ENCODE results near the gene SH3PXD2A. TPM values are rescaled to one million over a fixed set of nuclear protein-coding genes. Genes with fewer than 3 reads are reported as not detected.

Gene SH3PXD2A
- total and polyA plus RNA-seq, 9 of the 15 experiments (the other 6 are each of a cell fraction or from before 2014, with no cell fraction given) = 0.41 to 9.3 (median 2.5) TPM

DNA sequence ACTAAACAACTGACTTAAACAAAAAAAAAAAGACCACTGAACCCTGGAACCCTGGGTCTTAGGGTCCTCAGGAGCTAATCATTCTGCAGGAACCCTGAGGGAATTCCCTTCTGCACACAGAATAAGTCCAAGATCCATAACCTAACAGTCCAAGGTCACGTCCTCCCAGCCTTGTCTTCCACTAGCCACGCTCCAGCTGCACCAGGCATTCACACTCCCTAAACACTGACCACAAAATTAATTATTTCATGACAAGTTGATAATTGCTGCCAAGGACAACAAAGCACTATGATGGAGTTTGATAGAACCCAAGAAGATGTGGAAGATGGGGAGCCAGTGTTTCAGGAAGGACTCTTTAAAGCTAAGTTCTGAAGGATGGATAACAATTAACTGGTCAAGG, 130.6 kb downstream of the SH3PXD2A start:
- Histone ChIP-seq H3K9me1 (ENCODE audit: control insufficient read depth, insufficient read depth, low read length) (no peaks in the 10 kb centered on the region), H4K20me1 (replicated peaks; ENCODE audit: control insufficient read depth, insufficient read depth, low read length) (no peaks in the 10 kb centered on the region), H3K79me2 (ENCODE audit: control insufficient read depth, insufficient read depth, low read length) (no peaks in the 10 kb centered on the region), H3K27me3 (ENCODE audit: control insufficient read depth in 2 of 2, insufficient read depth in 2 of 2, low read length in 2 of 2) (peaks cover 16 to 61% of the 10 kb centered on the region in 2 experiments), H3K9ac (ENCODE audit: insufficient read depth in 1 of 2, low read depth in 2 of 2, low read length in 2 of 2) (no peak overlapping the region), H3K4me2 (ENCODE audit: insufficient read depth, low read length) (no peak overlapping the region), H3K36me3 (ENCODE audit: control insufficient read depth, insufficient read depth, low read length) (no peaks in the 10 kb centered on the region), H3K27ac (ENCODE audit: extremely low read depth, low read depth, low read length) (no peak overlapping the region), H3K9me3 (replicated peaks; ENCODE audit: control insufficient read depth, insufficient read depth, low read depth, low read length) (no peaks in the 10 kb centered on the region), H2AFZ (ENCODE audit: low read depth, low read length) (no peak overlapping the region), H3K4me1 (replicated peaks in 1 of 2; ENCODE audit: control insufficient read depth in 2 of 2, insufficient read depth in 2 of 2, low read length in 2 of 2) (peaks cover 0 to 5% of the 10 kb centered on the region in 2 experiments; a peak in 1 of 5 replicates), H3K4me3 (no peak overlapping the region)
- DNase-seq (ENCODE audit: extremely low read depth in 1 of 4, low spot score in 3 of 4) = no peak
- TF ChIP-seq HMBOX1 (IDR thresholded peaks at IDR 0.05) (peak; percentile 72; the same call in 1 of the 2 replicates), SRSF9 (IDR thresholded peaks at IDR 0.05; ENCODE audit: borderline replicate concordance, low read depth, low read length) (no peak)
- in situ Hi-C loops (cut with MboI) = loop anchor here (5.0 kb wide), 1 partner anchor 123 kb away; no protein-coding TSS in a partner anchor
- no peak for ATAC-seq
- 0% methylated on average over 2 of the region's 2 CpGs for WGBS (ENCODE audit: insufficient coverage, low coverage, missing lambda C conversion rate)
- BruUV-seq (replicated peaks) = no TSS peak
- FAIRE-seq = no peak
- ChIA-PET CTCF (ENCODE audit: low intra/inter-chr PET ratio) (no interaction called here), POLR2A (no interaction called here)
- intact Hi-C loops (cut with micrococcal nuclease) = no loop called here

DNA sequence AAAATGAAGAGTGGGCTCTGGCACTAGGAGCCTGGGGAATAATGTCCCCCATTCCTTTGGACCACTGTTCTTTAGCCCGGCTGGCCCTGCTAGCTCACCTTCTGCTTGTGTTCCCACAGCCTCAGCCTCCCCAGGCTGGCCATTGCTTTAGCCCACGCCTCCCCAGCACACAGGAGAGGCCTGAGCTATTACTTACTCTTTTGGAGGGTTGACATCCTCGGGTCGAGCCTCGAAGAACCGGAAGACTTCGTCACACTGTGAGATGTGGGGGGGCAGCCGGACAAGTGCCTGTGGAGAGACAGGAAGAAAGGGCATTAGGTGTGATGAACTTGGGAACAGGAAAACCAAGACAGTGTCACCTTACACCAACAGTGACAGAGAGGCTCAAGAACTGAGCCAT, 131.3 kb downstream of the SH3PXD2A start:
- FAIRE-seq = no peak
- POLR2A ChIA-PET = interaction anchor here (0.6 kb wide), 1 partner anchor 186 kb away, joined by 3 read pairs; no protein-coding TSS in a partner anchor
- intact Hi-C loops (cut with micrococcal nuclease) (no loop called here), in situ Hi-C loops (cut with MboI) (loop anchor here (5.0 kb wide), 1 partner anchor 123 kb away; no protein-coding TSS in a partner anchor)
- Histone ChIP-seq H3K4me3 (no peak overlapping the region), H3K36me3 (ENCODE audit: control insufficient read depth, insufficient read depth, low read length) (no peaks in the 10 kb centered on the region), H3K9me3 (replicated peaks; ENCODE audit: control insufficient read depth, insufficient read depth, low read depth, low read length) (no peaks in the 10 kb centered on the region), H3K4me1 (replicated peaks in 1 of 2; ENCODE audit: control insufficient read depth in 2 of 2, insufficient read depth in 2 of 2, low read length in 2 of 2) (peaks cover 0 to 5% of the 10 kb centered on the region in 2 experiments; a peak in 1 of 5 replicates), H4K20me1 (replicated peaks; ENCODE audit: control insufficient read depth, insufficient read depth, low read length) (no peaks in the 10 kb centered on the region), H3K9me1 (ENCODE audit: control insufficient read depth, insufficient read depth, low read length) (no peaks in the 10 kb centered on the region), H3K79me2 (ENCODE audit: control insufficient read depth, insufficient read depth, low read length) (no peaks in the 10 kb centered on the region), H2AFZ (ENCODE audit: low read depth, low read length) (no peak overlapping the region), H3K27me3 (ENCODE audit: control insufficient read depth in 2 of 2, insufficient read depth in 2 of 2, low read length in 2 of 2) (peaks cover 14 to 54% of the 10 kb centered on the region in 2 experiments), H3K4me2 (ENCODE audit: insufficient read depth, low read length) (no peak overlapping the region), H3K9ac (ENCODE audit: insufficient read depth in 1 of 2, low read depth in 2 of 2, low read length in 2 of 2) (no peak overlapping the region), H3K27ac (ENCODE audit: extremely low read depth, low read depth, low read length) (no peak overlapping the region)
- TF ChIP-seq, protein P1, sequence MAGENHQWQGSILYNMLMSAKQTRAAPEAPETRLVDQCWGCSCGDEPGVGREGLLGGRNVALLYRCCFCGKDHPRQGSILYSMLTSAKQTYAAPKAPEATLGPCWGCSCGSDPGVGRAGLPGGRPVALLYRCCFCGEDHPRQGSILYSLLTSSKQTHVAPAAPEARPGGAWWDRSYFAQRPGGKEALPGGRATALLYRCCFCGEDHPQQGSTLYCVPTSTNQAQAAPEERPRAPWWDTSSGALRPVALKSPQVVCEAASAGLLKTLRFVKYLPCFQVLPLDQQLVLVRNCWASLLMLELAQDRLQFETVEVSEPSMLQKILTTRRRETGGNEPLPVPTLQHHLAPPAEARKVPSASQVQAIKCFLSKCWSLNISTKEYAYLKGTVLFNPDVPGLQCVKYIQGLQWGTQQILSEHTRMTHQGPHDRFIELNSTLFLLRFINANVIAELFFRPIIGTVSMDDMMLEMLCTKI (IDR thresholded peaks at IDR 0.05; ENCODE audit: partially characterized antibody) = no peak
- no peak for ATAC-seq
- 2% methylated on average over 8 of the region's 8 CpGs for WGBS (ENCODE audit: insufficient coverage, low coverage, missing lambda C conversion rate)
- no peak for DNase-seq (ENCODE audit: extremely low read depth in 1 of 4, low spot score in 3 of 4)
- CTCF ChIA-PET (ENCODE audit: low intra/inter-chr PET ratio) = no interaction called here
- no TSS peak for BruUV-seq (replicated peaks)

Data from K562 (cell line).